GM15510 (cell line): Measurements from ENCODE around the gene KIAA1210.

Experiments
- POLR2A ChIP-seq: IDR thresholded peaks from 3 replicates; pipeline ENCODE4 v1.6.1; 2011; ENCODE audit warnings: borderline replicate concordance; ENCODE audit not compliant: insufficient read length; ENCODE audit errors: extremely low read depth

Gene KIAA1210

GRCh38 chrX:119118780-119119395 lies 8.7 kb downstream of the KIAA1210 start:
- TF ChIP-seq POLR2A, result no peak

- TF ChIP-seq POLR2A, result no peak
Measured at GRCh38 chrX:119107206-119107605, 20.4 kb downstream of the KIAA1210 start.

GRCh38 chrX:119105826-119106225 lies 21.8 kb downstream of the KIAA1210 start:
- no peak for TF ChIP-seq POLR2A

- no peak for TF ChIP-seq POLR2A
Measured at GRCh38 chrX:119101168-119101567, 26.4 kb downstream of the KIAA1210 start.

- TF ChIP-seq POLR2A, result no peak
Measured at GRCh38 chrX:119095936-119096335, 31.7 kb downstream of the KIAA1210 start.

GRCh38 chrX:119094819-119095218 lies 32.8 kb downstream of the KIAA1210 start:
- TF ChIP-seq POLR2A, result no peak

GRCh38 chrX:119093991-119094735 lies 33.4 kb downstream of the KIAA1210 start:
- no peak for TF ChIP-seq POLR2A

- TF ChIP-seq POLR2A, result no peak
Measured at GRCh38 chrX:119090627-119091026, 37.0 kb downstream of the KIAA1210 start.

GRCh38 chrX:119089619-119090018 lies 38.0 kb downstream of the KIAA1210 start:
- TF ChIP-seq POLR2A, result no peak

GRCh38 chrX:119087121-119087520 lies 40.5 kb downstream of the KIAA1210 start:
- no peak for TF ChIP-seq POLR2A

- no peak for TF ChIP-seq POLR2A
Measured at GRCh38 chrX:119084766-119085165, 42.8 kb downstream of the KIAA1210 start.

GRCh38 chrX:119082278-119082677 lies 45.3 kb downstream of the KIAA1210 start:
- TF ChIP-seq POLR2A, result no peak

GRCh38 chrX:119075270-119076025 lies 52.2 kb downstream of the KIAA1210 start:
- no peak for TF ChIP-seq POLR2A

GRCh38 chrX:119073911-119074310 lies 53.7 kb downstream of the KIAA1210 start:
- no peak for TF ChIP-seq POLR2A

GRCh38 chrX:119073200-119073905 lies 54.3 kb downstream of the KIAA1210 start:
- no peak for TF ChIP-seq POLR2A
